NCI-H524 (cell line): ENCODE data around the gene PRKAR1B.

Experiments
- DNase-seq, 2 experiments: peaks; one replicate each; lab custom pipeline; 2025; lab: John Stamatoyannopoulos, UW

Gene PRKAR1B

DNA sequence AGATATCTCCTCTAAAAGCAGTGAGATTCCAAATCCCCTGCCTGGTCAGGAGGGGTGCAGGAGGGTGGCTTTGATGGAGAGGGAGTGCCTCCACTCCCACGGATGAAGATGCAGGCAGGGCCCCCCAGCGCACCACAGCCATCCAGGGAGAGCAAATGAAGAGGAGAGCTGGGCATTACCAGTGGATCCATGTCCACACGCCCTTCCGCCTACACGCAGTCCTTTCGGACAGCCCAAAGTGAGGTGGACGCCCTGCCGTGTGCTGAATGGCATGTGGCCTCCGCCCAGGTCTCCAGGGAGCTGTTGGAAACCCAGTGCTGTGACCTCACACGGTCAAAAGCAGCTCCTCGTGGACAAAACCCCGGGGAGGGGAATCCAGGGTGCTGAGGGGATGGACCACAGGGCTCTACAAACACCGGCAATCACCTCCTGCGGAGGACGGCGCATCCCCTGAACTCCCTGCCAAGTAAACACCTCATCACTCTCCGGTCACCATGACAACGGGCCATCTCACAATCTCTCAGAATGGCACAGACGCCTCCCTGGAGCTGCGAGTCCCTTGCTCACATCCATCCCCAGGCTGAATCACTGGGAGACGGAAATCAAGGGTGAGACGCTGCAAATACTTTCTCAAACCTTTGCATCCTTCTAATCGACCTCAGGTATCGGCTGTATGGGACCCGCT lies 35.6 kb downstream of the PRKAR1B start:
- no peak for DNase-seq

DNA sequence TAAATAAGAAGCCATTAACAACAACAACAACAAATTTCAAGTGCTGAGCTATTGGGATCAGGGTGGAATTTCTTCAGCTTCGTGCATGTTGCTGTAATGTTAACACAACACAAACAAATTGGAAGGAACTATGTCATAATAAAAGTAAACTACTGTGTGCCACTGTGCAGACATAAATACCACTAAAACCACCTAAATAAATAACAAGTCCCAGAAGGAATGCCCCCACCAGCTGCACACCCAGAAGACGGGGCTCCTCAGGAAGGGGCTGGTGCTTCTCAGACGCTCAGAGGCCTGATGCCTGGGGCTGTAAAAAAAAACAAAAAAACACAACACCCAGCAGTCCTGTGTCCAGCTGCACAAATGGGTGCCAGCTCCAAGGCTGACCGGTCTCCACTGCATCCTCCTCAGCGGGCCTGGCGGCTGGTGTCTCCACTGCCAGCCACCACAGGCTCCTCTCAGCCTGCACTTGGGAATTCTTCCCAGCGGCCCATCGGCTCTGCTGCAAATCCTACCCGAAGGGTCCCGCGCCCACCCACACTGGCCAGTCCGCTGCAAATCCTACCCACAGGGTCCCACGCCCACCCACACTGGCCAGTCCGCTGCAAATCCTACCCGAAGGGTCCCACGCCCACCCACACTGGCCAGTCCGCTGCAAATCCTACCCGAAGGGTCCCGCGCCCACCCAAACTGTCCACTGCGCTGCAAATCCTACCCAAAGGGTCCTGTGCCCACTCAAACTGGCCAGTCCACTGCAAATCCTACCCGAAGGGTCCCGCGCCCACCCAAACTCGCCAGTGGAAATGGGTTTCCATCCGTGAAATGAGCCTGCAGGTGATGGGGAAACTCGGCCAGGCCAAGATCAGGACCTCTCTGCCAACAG lies 36.4 kb downstream of the PRKAR1B start:
- no peak for DNase-seq

DNA sequence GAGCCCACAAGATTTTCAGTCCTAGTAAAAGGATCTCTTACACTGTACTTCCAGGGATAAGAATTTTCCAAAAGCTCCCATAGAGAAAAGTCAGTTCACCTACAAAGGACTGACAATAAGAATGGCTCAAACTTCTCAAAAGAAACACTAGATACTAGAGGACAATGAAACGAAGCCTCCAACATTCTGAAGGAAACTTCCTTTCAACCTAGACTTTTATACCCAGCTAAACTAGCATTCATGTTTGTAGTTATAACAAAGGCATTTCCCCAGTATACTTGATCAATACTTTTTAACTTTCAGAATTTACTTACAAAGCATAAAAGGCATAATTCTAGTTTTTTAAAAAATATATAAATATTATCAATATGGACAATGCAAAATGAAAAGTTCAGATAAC lies 41.5 kb downstream of the PRKAR1B start:
- no peak for DNase-seq

DNA sequence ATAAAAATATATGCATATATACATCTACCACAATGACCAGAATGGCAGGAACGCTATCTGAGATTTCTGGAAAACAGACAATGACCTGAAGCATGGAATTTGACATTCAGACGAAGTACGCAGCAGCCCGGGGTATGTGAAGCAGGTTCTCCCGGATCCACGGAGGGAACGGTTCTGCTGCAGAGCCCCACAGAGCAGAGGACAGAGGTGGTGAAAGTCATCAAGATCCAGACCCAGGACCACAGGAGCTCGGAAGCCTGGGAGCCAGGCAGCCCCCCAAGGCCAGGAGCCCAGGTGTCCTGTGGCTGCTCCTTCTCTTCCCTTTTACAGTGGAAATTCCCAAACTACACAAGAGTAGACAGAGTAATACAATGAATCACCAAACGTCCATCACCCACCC lies 42.7 kb downstream of the PRKAR1B start:
- DNase-seq: no peak

DNA sequence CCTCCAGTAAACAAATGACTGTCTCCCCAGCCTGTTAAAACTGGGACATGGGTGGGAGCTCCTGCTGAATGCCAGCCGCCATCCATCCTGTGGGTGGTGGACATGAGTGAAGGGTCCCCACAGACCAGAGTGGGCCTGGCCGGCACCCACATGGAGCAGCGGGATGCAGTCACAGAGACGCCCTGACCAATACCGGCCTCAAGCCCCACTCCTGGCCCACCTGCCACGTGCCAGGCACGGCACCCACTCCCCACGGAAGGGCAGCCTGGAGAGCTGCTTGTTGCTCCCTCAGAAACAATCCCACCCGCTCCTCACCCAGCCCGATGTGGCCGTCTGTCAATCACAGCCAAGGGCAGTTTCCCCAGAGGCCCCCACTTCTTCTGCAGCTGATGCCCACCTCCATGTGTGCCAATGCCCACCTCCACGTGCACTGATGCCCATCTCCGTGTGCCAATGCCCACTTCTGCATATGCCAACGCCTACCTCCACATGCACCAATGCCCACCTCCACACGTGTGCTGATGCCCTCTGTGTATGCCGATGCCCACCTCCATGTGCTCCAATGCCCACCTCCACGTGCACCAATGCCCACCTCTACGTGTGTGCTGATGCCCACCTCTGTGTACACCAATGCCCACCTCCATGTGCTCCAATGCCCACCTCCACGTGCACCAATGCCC lies 43.4 kb downstream of the PRKAR1B start:
- DNase-seq: no peak

DNA sequence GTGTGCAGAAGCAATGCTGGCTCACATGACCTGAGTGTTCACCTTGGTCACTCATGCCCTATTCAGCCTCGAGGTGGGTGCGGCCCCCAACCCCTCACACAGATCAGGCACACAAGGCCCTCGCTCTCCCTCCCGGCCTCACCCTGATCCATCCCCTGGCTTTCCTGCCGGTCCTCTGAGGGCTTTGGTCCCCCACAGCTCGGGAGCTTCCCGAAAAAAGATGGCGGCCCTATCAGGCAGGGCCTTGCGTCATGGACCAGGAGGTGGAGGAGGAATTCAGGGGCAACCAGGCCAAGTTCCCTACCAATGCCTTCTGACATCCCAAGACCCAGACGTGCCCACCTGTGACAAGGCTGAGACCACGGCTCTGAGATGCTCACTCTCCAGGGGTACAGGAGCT lies 44.3 kb downstream of the PRKAR1B start:
- DNase-seq: no peak

DNA sequence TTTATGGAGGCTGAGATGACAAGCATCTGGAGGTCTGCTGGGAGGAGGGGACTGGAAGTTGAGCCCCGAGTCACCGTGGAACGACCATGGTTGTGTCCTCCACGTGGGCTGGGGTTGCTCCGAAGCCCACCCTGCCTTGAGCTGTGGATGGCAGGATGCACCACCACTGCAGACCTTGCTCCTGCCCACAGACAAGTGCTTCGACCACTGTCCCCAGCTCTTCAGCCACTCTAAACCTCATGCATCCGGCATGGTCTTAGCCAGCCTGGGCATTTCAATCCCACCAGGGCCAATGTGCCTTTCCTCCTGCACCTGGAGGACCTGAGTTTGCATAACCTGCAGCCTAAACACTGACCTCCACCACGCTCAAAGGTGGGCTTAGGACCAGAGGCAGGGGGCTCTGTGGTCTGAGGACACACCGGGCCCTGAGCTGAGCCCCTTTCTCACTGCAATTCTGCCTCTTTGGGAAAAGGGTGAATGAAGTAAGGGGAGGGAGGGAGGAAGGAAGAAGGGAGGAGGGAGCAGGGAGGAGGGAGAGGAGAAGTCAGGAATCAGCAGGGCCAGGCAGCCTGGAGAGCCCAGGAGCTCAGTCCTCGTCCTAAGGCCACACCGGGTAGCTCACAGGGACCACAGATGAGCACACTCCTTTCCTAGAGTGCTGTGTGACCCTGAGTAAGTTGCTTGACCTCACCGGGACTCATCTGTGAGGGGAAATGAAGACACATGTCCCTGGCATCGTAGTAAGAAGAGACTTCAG lies 45.4 kb downstream of the PRKAR1B start:
- no peak for DNase-seq

DNA sequence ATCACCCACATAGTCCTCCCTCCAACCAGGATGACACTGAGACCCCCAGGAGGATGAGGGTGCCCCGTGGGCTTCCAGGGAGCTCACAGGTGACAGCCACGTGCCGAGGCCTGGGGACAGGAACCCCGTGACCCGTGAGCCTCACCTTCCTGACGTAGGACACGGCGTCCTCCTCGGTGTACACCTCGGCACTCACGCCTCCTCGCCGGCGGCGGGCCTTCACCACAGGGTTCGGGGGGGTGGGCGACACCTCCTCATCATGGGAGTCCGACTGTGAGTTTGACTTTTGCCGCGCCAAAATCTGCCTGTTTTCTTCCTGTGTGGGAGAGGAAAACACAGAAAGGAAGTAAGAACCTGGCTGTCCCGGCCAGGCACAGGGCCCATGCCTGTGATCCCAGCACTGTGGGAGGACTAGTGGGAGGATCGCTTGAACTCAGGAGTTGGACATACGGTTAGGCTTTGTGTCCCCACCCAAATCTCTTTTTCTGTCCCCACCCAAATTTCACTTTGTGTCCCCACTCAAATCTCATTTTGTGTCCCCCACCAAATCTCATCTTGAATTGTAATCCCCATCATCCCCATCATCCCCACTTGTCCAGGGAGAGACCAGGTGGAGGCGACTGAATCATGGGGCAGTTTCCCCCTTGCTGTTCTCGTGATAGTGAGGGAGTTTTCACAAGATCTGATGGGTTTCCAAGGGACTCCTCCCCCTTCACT lies 46.5 kb downstream of the PRKAR1B start:
- DNase-seq: no peak

DNA sequence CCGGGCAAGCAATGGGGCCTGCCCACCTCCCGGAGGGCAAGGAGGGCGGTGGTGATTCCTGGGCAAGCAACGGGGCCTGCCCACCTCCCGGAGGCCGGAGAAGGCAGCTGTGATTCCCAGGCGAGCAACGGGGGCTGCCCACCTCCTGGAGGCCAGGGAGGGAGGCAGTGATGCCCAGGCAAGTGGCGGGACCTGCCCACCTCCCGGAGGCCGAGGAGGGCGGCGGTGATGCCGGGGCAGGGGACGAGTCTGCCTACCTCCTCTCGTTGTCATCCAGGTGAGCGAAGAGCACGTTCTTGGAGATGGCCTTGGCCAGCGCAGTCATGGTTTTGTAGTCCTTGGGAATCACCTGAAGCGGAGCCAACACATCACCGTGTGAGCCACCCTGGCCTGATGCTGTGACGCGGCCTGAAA lies 50.1 kb downstream of the PRKAR1B start:
- no peak for DNase-seq

DNA sequence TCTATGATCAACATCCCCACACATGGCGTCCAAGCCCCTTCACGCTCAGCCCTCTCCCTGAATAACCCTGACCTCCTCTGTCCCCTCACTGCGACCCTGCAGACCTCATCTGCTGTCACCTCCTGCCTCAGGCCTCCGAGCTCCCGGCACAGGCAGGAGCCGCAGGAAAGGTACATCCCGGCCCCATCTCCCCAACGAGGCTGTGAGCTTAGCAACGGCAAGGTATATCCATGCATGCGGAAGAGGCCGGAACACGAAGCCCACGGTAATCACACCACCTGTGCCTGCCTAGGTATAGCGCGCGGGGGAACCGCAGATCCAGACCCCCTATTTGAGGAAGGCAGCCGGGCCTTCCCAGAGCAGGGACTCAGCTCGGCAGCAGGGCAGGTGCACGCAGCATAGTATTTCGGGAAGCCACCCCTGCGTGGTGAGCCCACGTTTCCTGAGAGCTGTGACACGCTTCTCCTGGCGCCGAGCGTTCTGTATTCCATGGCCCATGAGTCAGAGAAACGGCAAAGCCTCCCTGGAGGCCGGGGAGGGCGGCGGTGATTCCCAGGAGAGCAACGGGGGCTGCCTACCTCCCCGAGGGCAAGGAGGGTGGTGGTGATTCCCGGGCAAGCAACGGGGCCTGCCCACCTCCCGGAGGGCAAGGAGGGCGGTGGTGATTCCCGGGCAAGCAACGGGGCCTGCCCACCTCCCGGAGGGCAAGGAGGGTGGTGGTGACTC lies 50.7 kb downstream of the PRKAR1B start:
- no peak for DNase-seq

DNA sequence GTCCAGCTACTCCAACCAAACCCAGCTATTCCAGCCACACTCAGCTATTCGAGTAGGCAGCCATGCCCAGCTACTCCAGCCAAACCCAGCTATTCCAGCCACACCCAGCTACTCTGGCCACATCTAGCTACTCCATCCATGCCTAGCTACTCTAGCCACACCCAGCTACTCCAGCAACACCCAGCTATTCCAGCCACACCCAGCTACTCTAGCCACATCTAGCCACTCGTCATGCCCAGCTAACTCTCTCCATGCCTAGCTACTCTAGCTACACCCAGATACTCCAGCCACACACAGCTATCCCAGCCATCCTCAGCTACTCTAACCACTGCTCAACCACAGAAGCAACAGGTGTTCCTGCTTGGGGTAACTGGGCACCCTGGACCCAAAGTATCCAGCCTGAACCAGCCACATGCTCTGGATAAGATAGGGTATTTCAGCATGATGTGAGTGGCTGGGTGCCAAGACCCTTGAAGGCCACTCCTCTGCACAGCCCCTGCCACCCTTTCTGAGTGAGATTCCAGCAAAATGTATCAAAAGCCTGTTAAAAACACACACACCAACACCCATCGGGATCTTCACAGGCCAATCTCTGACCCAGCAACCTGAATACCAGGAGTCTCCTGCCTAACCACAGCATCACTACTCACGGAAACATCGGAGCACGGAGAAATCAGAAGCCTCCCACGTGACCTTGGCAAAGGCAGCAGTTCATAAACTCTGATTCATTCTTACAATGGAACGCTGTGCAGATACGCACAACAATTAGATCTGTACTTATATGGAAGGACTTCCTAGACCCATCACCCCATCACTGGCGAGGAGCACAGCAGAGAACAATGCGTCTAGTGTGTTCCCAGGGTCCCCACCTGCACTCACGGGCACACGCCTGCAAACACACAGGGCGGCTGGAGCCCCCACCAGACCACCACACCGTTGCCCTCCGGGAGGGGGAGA lies 52.3 kb downstream of the PRKAR1B start:
- no peak for DNase-seq

DNA sequence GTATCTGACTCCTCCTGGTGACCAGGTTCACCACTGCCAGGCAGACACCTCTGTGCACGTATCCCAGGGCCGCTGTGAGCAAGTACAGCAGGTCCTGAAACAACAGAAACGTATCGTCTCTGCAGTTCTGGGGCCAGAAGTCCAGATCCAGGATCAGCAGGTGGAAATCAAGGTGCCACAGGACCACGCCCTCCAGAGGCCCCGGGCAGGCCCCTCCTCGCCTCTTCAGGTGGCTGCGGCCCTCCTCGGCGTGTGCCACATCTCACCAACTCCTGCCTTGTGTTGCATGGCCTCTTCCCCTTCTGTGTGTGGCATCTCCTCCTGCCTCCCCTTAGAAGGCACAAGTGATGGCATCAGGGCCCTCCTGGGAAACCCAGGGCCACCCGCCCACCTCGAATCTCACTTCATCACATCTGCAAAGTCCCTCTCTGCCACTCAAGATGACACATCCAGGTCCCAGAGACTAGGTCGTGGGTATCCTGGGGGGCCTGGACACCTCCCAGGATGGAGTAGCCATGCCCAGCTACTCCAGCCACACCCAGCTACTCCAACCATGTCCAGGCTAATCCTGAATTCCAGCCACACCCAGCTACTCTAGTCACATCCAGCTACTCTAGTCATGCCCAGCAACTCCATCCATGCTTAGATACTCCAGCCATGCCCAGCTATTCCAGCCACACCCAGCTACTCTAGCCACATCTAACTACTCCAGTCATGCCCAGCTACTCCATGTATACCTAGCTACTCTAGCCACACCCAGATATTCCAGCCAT lies 53.2 kb downstream of the PRKAR1B start:
- DNase-seq: no peak

DNA sequence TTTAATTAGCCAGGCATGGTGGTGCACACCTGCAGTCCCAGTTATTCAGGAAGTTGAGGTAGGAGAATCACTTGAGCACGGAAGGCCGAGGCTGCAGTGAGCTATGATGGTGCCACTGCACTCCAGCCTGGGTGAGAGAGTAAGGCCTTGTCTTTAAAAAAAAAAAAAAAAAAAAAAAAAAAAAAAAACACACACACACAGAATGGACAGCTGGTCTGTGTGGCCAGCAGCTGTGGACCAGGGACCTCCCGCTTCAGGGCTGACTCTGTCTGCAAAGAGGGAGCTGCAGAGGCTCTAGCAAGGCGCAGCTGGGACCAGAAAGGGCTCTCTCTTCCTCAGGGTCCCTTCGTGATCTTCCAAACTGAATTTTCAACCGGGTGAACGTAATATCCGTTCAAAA lies 54.2 kb downstream of the PRKAR1B start:
- DNase-seq: no peak

DNA sequence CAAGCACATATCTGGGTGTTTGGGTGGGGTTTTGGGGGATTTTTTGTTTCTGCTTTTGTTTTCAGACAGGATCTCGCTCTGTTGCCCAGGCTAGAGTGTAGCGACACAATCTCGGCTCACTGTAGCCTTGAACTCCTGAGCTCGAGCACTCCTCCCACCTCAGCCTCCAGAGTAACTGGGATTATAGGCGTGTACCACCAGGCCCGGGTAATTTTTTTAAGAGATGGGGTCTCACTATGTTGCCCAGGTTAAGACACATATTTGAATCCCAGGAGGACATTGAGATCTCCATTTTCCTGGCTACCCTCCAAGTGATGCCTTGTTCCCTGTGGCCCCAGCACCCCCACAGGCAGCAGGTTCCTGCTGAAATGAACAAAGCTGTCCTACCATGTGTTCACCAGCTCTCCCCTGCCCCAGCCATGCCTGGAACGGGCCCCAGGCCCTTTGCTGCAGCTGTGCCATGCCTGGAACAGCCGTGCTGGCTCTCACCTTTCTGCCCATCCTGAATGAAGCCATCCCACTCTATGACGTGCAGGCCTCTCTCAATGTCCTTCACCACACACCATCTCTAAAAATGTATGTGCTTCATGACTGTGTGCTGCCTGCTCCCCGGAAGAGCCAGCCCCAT lies 55.6 kb downstream of the PRKAR1B start:
- no peak for DNase-seq

DNA sequence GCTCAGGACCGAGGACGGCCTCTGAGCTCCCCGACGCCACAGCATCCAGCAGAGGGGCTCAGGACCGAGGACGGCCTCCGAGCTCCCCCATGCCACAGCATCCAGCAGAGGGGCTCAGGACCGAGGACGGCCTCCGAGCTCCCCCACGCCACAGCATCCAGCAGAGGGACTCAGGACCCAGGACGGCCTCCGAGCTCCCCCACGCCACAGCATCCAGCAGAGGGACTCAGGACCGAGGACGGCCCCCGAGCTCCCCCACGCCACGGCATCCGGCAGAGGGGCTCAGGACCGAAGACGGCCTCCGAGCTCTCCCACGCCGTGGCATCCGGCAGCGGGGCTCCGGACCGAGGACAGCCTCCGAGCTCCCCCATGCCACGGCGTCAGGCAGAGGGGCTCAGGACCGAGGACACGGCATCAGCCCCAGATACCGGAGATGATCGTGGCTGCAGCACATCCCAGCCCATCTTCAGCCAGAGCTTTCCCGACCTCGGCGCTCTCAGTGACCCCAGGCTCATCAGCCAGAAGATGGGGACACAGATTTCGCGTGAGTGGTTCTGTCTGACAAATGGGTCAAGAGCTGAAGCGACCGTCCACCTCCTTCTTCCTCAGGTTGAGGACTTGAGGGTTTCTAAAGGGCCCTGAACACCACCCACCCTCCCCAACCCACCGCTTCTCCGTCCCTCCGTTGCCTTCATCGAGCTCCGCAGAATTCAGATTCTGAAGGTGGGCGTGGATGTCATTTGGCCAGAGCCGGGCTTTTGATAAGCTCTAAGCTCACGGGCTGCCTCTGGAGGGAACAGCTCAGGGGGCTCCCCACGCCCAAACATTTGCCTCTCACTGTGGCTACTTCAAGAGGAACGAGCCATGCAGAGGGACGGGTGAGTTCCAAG lies 56.3 kb downstream of the PRKAR1B start:
- no peak for DNase-seq

DNA sequence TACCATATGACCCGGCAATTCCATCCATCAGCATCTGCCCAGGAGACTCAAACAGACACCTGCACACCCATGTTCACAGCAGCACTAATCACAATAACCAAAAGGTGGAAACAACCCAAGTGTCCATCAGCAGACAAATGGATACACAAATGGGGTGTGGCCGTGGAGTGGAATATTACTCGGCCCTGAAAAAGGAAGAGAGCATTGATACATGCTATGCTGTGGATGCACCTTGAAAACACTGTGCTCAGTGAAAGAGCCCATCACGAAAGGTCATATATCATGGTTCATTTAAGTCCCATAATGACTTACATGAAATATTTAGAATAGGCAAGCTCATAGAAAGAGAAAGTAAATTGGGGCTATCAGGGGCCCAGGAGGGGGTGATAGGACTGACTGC lies 58.1 kb downstream of the PRKAR1B start:
- DNase-seq: no peak
